GM21367 (cell line): Measurements from ENCODE around the gene ORMDL3.
"Not testable (repeated sequence)": the region's sequence is repeated elsewhere in the genome, so short reads cannot be mapped to it uniquely, and the experiment has no call there.

Experiments used
- ATAC-seq: cut with Tn5 transposase; IDR thresholded peaks from one replicate; pipeline ENCODE4 v1.9.1; 2021; ENCODE audit not compliant: unreplicated experiment

Gene ORMDL3

GRCh38 chr17:39925282-39926134, 1.9 kb downstream of the ORMDL3 start:
- no peak for ATAC-seq

- no peak for ATAC-seq
Measured at GRCh38 chr17:39924691-39925055, 2.7 kb downstream of the ORMDL3 start.

- ATAC-seq = no peak
Measured at GRCh38 chr17:39923836-39924690, 3.3 kb downstream of the ORMDL3 start.

- ATAC-seq = no peak
Measured at GRCh38 chr17:39923230-39923629, 4.2 kb downstream of the ORMDL3 start.

GRCh38 chr17:39922006-39922405, 5.4 kb downstream of the ORMDL3 start:
- no peak for ATAC-seq

- no peak for ATAC-seq
Measured at GRCh38 chr17:39921323-39921722, 6.1 kb downstream of the ORMDL3 start.

GRCh38 chr17:39920218-39921210, 6.9 kb downstream of the ORMDL3 start:
- no peak for ATAC-seq

GRCh38 chr17:39919087-39919683, 8.2 kb downstream of the ORMDL3 start:
- ATAC-seq = no peak

GRCh38 chr17:39916918-39917317, 10.5 kb downstream of the ORMDL3 start:
- no peak for ATAC-seq

- ATAC-seq = no peak
Measured at GRCh38 chr17:39915559-39915958, 11.8 kb downstream of the ORMDL3 start.

GRCh38 chr17:39913989-39914388, 13.4 kb downstream of the ORMDL3 start:
- no peak for ATAC-seq

- ATAC-seq = no peak
Measured at GRCh38 chr17:39908789-39909352, 18.5 kb downstream of the ORMDL3 start.

- ATAC-seq = no peak
Measured at GRCh38 chr17:39904990-39905288, 22.5 kb downstream of the ORMDL3 start.

- no peak for ATAC-seq
Measured at GRCh38 chr17:39903158-39903884, 24.1 kb downstream of the ORMDL3 start.

- ATAC-seq = not testable (repeated sequence)
Measured at GRCh38 chr17:39902027-39902426, 25.4 kb downstream of the ORMDL3 start.

- ATAC-seq = no peak
Measured at GRCh38 chr17:39899215-39899614, 28.2 kb downstream of the ORMDL3 start.

- ATAC-seq = no peak
Measured at GRCh38 chr17:39898088-39898487, 29.3 kb downstream of the ORMDL3 start.

- no peak for ATAC-seq
Measured at GRCh38 chr17:39894681-39895376, 32.6 kb downstream of the ORMDL3 start.

- ATAC-seq = no peak
Measured at GRCh38 chr17:39889200-39889599, 38.2 kb downstream of the ORMDL3 start.
